Prostate gland (tissue), 2 donors: ENCODE data around the gene ZNF587B.
"Not testable (repeated sequence)": the region's sequence is repeated elsewhere in the genome, so short reads cannot be mapped to it uniquely, and the experiment has no call there.

Experiments
- CTCF ChIP-seq, 4 experiments: fragments of 200-600 bp in 2 of 4; fragments of 450-650 bp in 2 of 4; sonication (generic) in 2 of 4; IDR thresholded peaks; 1 replicate in 3 of 4; 2 replicates in 1 of 4; pipeline ENCODE4 v1.5.1; 2016 to 2019; ENCODE audit warnings: antibody characterized with exemption in 4 of 4, mild to moderate bottlenecking in 2 of 4, moderate library complexity in 2 of 4
- POLR2A ChIP-seq: fragments of 450-650 bp; IDR thresholded peaks from one replicate; pipeline ENCODE4 v1.6.1; 2016; ENCODE audit warnings: antibody characterized with exemption, mild to moderate bottlenecking

- not testable (repeated sequence) for TF ChIP-seq CTCF (IDR thresholded peaks at IDR 0.05); POLR2A
Measured at GRCh38 chr19:57821501-57821900, 8.6 kb upstream of the ZNF587B start.
